ENCODE data around the gene DYNC1LI1.

DYNC1LI1 gene

GRCh38 chr3:32484436-32484835 is 86.2 kb downstream of the DYNC1LI1 start:
- no peak for DNase-seq
- Histone ChIP-seq H3K36me3 (ENCODE audit: control insufficient read depth, insufficient read depth, low read length) (peaks cover 47% of the 10 kb centered on the region), H3K27ac (ENCODE audit: insufficient read depth, low read length, poor library complexity, severe bottlenecking) (no peak overlapping the region), H3K4me3 (ENCODE audit: insufficient read depth, low read depth, low read length, poor library complexity, severe bottlenecking) (no peak overlapping the region), H3K4me1 (ENCODE audit: control insufficient read depth, insufficient read depth, low read length, poor library complexity, severe bottlenecking) (no peaks in the 10 kb centered on the region), H3K27me3 (replicated peaks; ENCODE audit: control insufficient read depth, insufficient read depth, low read length, poor library complexity, severe bottlenecking) (no peaks in the 10 kb centered on the region), H3K9me3 (ENCODE audit: control insufficient read depth, low read length) (no peaks in the 10 kb centered on the region)

DNA sequence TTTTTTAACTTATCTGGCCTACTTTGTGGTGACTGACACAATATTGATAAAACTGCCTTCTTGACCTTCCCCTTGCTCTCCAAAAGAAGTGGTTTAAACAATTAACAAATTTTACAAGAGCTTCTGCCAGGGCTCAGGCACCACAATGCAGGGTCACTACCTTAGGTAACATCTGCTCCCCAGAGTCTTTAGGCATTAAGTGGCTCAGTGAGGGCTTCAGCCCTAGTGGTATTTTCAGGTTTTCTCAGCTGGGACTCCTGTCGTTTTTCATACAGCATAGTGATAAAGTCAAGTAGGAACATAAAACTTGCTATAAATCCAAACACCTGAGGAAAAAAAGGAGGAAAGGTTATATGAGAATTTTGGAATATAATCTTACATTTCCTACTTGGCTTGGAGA is 86.9 kb downstream of the DYNC1LI1 start:
- H3K27ac ChIP-seq (ENCODE audit: insufficient read depth, low read length, poor library complexity, severe bottlenecking), result no peak overlapping the region
- H3K36me3 ChIP-seq (ENCODE audit: control insufficient read depth, insufficient read depth, low read length), result peaks cover 47% of the 10 kb centered on the region
- H3K27me3 ChIP-seq (replicated peaks; ENCODE audit: control insufficient read depth, insufficient read depth, low read length, poor library complexity, severe bottlenecking), result no peaks in the 10 kb centered on the region
- H3K9me3 ChIP-seq (ENCODE audit: control insufficient read depth, low read length), result no peaks in the 10 kb centered on the region
- DNase-seq, result no peak
- H3K4me1 ChIP-seq (ENCODE audit: control insufficient read depth, insufficient read depth, low read length, poor library complexity, severe bottlenecking), result no peaks in the 10 kb centered on the region
- no peak overlapping the region for H3K4me3 ChIP-seq (ENCODE audit: insufficient read depth, low read depth, low read length, poor library complexity, severe bottlenecking)

DNA sequence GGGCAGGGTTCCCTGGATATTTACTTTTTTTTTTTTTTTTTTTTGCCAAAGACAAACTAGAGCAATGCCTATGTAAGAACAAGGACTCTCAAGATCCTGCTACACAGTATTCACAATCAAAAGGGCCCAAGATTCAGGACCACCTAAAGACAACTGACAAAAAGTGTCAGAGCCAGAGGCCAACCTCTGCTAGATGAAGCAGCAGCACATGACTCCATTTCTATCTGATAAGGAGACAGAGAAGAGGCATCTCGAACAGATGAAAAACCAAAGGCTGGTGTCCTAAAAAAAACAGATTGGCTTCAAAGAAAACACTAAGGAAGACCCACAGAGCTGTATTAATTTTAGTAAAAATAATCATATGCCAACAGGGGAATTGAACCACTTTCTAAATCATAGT is 88.0 kb downstream of the DYNC1LI1 start:
- Histone ChIP-seq H3K9me3 (ENCODE audit: control insufficient read depth, low read length) (no peaks in the 10 kb centered on the region), H3K27ac (ENCODE audit: insufficient read depth, low read length, poor library complexity, severe bottlenecking) (no peak overlapping the region)

DNA sequence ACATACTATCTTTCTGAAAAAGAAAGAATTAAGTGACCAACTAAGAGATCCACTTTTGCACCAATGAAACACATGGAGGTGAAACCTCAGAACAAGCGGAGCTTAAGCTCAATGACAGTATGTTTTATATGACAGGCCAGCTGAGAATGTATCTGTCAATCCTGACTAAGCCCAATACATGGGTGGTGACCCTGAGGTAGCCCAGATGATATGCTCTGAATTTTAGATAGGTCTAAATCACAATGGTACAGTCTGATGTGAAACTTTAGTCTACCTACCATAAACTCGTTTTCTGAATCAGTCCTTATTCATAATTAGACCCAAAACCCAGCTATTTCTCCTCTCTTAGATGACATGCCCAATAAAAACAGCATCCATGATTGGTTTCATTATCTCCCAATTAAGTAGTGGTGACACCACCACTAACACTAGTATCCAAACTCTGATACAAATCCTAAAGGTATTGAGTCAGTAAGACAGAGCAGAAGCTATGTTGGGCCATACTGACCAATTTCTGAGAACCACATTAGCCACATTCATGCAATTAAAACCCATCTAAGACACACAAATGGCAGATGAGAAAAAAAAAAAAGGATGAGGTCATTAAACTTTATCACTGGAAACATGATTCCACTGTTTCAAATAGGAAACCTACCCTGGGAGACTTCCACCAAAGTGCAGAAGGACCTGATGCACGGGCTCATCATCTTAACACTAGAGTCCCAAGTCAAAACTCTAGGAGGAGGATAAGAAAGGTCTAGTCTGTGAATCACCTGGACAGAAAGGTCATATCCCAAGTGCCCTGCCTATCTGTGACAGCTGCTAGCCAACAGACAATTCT is 88.6 kb downstream of the DYNC1LI1 start:
- H3K27ac ChIP-seq (ENCODE audit: insufficient read depth, low read length, poor library complexity, severe bottlenecking), result no peak overlapping the region

More for the DNA sequence above, 88.0 kb downstream of the DYNC1LI1 start:
- peaks cover 36% of the 10 kb centered on the region for H3K36me3 ChIP-seq (ENCODE audit: control insufficient read depth, insufficient read depth, low read length)
- no peaks in the 10 kb centered on the region for H3K27me3 ChIP-seq (replicated peaks; ENCODE audit: control insufficient read depth, insufficient read depth, low read length, poor library complexity, severe bottlenecking)
- no peak overlapping the region for H3K4me3 ChIP-seq (ENCODE audit: insufficient read depth, low read depth, low read length, poor library complexity, severe bottlenecking)
- H3K4me1 ChIP-seq (ENCODE audit: control insufficient read depth, insufficient read depth, low read length, poor library complexity, severe bottlenecking), result no peaks in the 10 kb centered on the region
- no peak for DNase-seq

GRCh38 chr3:32480604-32481003 is 90.1 kb downstream of the DYNC1LI1 start:
- H3K27ac ChIP-seq (ENCODE audit: insufficient read depth, low read length, poor library complexity, severe bottlenecking), result no peak overlapping the region
- no peak overlapping the region for H3K4me3 ChIP-seq (ENCODE audit: insufficient read depth, low read depth, low read length, poor library complexity, severe bottlenecking)
- no peak for DNase-seq
- H3K9me3 ChIP-seq (ENCODE audit: control insufficient read depth, low read length), result no peaks in the 10 kb centered on the region
- H3K27me3 ChIP-seq (replicated peaks; ENCODE audit: control insufficient read depth, insufficient read depth, low read length, poor library complexity, severe bottlenecking), result no peaks in the 10 kb centered on the region
- peaks cover 19% of the 10 kb centered on the region for H3K36me3 ChIP-seq (ENCODE audit: control insufficient read depth, insufficient read depth, low read length)
- H3K4me1 ChIP-seq (ENCODE audit: control insufficient read depth, insufficient read depth, low read length, poor library complexity, severe bottlenecking), result no peaks in the 10 kb centered on the region

More for the DNA sequence above, 88.6 kb downstream of the DYNC1LI1 start:
- H3K4me3 ChIP-seq (ENCODE audit: insufficient read depth, low read depth, low read length, poor library complexity, severe bottlenecking), result no peak overlapping the region
- DNase-seq, result no peak
- no peaks in the 10 kb centered on the region for H3K27me3 ChIP-seq (replicated peaks; ENCODE audit: control insufficient read depth, insufficient read depth, low read length, poor library complexity, severe bottlenecking)
- no peaks in the 10 kb centered on the region for H3K9me3 ChIP-seq (ENCODE audit: control insufficient read depth, low read length)
- H3K4me1 ChIP-seq (ENCODE audit: control insufficient read depth, insufficient read depth, low read length, poor library complexity, severe bottlenecking), result no peaks in the 10 kb centered on the region
- H3K36me3 ChIP-seq (ENCODE audit: control insufficient read depth, insufficient read depth, low read length), result peaks cover 31% of the 10 kb centered on the region

Data from effector memory CD4-positive, alpha-beta T cell (primary cell).